Anterior cingulate cortex (tissue), 58 donors: ENCODE results near the gene ANTXR2.
"Not testable (repeated sequence)": the region's sequence is repeated elsewhere in the genome, so short reads cannot be mapped to it uniquely, and the experiment has no call there.

Experiments
- DNase-seq, 58 donors: peaks; one replicate each; lab custom pipeline; 2025; lab: John Stamatoyannopoulos, UW

The ANTXR2 gene

DNA sequence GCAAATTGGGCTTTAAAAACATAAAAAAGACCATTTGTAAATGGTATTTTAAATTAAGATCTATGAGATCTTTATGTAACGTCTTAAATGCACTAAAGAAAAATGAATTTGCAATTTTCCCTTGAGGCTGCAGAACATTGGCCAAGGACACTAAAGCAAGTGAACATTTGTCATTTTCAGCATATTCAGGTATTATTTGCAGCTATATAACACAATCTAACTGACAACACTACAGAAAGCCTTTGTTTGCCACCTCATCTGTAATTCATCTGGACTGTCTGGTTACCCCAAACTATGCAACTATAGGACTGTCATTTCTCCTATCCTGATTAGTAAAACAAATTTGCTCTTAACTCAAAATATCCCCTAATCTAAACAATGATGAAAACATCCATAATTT is 74.8 kb downstream of the ANTXR2 start:
- DNase-seq, result no peak

DNA sequence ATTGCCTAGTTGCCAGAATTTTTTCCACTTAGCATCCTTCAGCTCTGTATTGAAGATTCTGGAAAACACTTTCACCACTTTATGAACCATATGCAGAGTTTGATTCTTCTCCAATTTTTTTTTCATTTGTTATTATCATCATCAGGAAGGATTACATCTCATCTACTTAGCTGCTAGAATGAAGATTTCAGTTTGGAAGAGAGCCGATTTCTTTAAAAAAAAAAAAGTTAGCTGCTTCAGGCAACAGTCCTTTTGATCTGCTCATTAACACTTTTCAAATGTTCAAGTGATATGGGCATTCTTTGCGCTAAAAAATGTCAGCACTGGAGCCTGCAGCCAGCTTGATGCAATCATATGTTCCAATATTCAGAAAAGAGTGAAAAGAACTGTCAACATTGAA is 76.2 kb downstream of the ANTXR2 start:
- DNase-seq, result peak in 1 of 58 donors; percentile 3

DNA sequence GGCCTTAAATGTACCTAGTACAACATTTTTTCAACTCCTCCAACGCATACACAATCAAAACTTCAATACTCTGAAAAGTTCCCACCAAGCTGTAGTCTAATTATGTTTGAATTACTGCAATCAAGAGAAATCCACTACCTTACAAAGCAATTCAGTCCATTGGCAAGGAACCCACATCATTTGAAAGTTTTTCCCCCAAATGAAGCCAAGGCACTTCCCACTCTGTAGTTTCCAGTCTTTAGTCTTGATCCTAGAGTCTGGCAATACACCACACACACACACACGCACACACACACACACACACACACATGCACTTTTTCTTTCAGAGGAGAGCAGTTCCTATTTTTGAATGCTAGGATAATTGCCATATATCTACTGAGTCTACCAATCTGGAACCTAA is 79.6 kb downstream of the ANTXR2 start:
- peak in 2 of 58 donors; percentile 0 to 1 for DNase-seq

DNA sequence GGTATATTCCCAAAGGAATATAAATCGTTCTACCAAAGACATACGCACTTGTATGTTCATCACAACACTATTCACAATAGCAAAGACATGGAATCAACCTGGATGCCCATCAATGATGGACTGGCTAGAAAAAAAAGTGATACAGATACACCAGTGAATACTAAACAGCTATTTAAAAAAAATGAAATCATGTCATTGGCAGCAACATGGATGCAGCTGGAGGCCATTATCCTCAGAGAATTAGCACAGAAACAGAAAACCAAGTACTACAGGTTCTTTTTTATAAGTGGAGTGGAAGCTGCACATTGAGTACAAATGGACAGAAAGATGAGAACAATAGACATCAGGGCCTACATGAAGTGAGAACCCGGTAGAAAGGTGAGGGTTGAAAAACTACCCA is 81.4 kb downstream of the ANTXR2 start:
- DNase-seq, result no peak

DNA sequence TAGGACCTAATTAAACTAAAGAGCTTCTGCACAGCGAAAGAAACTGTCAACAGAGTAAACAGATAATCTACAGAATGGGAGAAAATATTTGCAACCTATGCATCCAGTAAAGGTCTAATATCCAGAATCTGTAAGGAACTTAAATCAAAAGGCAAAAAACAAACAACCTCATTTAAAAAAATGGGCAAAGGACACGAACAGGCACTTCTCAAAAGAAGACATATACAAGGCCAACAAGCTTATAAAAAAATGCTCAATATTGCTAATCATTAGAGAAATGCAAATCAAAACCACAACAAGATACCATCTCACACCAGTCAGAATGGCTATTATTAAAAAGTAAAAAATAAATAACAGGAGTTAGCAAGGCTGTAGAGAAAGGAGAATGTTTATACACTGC is 81.9 kb downstream of the ANTXR2 start:
- DNase-seq, result not testable (repeated sequence)

DNA sequence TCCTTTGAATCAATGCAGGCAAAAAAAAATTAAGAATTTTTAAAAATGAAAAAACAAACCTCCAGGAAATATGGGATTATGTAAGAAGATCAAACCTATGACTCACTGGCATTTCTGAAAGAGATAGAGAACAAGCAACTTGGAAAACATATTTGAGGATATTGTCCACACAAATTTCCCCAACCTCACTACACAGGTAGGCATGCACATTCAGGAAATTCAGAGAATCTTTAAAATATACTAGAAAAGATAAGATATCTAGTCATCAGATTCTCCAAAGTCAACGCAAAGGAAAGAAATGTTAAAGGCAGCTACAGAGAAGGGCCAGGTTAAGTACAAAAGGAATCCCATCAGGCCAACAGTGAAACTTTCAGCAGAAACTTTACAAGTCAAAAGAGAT is 85.6 kb downstream of the ANTXR2 start:
- no peak for DNase-seq

DNA sequence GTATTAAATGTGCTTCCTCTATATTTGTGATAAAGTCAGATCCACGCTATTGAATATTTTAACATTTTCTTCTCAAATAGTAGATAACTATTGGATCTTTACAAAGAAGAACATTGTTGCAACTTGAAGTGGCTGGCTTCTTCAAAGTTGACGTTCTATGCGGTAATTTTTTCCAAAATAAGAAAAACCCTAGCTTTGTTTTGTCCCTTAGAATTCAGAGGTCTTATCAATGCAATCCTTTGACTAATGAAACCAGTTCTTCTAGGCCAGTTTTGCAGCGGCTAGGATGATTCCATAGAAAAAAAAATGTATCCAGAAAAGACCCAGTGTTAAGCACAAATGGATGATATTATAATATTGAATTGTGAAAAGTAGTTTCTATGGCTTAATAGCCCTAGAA is 89.6 kb downstream of the ANTXR2 start:
- DNase-seq, result no peak

DNA sequence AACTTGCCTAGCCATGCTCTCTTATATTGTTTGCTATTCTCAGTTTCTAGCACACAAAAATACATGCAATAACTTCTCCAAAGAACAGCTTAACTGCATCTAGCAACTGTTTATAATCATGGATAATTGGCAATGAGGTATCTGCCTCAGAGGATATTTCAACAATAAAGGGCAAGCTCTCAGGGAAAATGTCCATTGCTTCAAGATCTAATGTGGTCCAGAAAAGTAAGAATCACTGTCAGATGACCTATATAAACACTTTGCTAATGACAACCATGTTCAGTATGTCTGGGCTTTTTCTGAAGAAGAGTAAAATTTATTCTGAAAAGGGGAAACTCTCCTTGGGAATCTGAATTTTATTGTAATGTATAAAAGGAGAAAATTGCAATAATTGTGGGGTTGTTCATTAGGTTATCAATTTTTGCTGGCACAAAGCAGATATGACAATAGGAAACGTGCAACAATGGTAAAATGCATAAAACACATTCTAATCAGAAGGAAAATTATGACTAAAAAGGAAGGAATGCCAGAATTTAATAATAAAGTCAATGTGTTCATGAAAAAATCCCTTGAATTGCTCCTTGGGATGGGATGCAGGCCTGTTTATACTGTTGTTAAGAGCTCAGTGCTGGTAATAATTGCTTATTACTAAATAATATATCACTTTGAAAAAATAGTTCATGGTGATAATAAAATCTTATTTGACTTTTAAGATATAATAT is 90.3 kb downstream of the ANTXR2 start:
- no peak for DNase-seq

DNA sequence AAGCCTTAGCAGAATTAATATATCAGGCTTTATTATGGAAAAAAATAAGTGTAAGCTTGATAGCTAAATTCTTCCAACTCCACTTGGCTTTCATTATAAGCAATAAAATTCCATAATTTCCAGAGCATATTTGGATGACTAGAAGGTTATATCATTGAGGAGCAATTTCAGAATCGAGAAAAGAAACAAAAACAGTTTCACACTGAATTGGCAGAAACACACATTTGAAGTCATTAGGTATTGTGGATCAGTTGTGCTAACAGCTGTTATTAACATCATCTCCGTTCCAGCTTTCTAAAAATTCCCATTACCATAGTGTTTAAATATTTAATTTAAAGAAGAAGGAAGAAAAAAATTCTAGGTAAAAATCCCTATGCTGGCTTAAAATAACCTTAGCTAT is 92.6 kb downstream of the ANTXR2 start:
- no peak for DNase-seq

DNA sequence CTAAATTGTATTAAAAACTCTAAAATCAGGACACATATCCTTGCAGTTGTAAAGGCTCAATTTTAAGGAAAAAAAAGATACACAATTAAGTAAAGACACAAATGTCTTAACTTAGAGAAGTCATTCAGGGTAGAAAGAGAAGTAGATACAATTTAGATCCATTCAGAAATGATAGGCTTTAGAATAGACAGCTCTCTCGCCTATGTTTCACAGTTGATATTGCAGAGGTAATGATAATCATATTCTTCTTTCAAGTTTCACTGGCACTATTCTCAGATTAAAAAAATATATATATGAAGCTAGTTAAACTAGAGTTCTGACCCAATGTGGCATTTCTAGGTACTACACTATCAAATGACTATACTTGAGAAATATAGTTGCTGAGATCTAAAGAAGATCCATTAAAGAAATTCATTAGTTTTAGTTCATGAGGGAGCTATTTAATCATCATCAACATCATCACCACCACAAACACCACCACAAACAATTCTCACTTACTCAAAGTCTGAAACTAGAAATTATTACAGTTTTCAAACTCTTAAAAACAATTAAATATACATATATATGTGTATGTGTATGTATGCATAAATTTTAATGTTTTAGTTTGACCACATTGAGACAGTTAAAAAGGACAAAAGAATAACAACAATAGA is 93.1 kb downstream of the ANTXR2 start:
- DNase-seq, result no peak

DNA sequence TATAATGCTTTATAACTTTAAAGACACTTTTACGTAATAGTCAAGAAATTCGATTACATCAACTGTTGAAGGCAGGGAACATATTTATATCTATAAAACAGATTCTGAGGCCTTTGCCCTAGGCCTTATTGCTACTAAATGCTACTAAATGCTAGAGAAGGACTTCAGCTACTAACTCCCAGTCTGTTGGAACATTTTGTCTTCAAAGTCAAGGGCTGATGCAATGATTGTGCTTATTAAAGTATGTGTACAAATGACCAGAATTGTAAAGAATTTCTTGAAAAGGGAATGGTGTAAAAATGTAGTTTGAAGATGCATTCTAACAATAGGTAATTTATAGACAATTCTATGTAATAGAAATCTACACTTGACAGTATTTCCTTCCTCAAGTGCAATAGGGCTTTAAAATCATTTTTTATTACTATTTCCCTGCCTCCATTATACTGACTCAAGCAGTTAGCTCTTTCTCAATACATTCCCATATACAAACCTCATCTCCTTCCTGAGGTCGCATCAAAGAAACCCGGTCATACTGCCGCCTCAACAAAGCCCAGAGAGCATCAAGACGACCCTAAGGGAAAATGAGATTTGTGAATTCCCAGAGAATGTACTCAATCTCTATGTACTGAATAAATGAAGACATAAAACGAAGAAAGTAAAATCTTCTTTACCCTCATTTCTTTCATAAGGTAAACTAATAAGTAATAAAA is 95.7 kb downstream of the ANTXR2 start:
- DNase-seq, result no peak

DNA sequence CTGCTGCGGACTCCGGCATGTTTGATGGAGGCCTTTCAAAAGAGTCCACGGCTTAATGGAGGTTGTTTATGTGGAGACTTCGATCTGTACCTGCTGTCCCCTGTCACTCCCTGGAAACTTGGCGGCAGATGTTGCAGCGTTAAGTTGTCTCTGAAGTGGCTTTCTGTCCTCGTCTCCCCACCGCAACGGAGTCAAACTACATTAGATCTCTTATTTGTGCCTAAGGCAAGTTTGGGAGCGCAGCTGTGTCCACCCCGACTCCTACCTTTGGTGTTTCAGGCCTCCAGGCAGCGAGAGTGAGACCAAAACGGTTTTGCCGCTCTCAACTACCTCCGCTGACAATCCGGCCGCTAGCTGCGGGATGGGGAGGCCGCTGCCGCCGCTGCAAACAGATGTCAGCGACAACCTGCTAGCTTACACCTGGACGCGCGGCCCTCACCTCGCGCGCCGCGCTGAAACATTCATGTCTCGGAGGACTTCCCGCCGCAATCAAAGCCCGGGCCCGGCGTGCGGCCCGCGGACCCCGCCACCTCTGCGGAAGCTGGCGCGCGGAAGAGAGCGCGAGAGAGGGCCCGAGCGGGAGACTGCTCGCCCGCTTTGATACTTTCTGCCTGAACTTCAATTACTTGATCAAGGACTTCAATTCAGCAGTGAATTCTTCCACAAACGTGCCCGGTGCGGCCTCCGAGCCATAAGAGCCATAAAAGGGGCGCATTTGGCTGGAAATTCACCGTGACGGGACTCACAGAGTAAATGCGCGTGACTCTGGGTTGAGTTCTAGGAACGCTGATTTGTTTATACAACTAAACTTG is 108.4 kb downstream of the ANTXR2 start:
- DNase-seq, result peak in 21 of 58 donors; percentile 0 to 62 (median 11)

DNA sequence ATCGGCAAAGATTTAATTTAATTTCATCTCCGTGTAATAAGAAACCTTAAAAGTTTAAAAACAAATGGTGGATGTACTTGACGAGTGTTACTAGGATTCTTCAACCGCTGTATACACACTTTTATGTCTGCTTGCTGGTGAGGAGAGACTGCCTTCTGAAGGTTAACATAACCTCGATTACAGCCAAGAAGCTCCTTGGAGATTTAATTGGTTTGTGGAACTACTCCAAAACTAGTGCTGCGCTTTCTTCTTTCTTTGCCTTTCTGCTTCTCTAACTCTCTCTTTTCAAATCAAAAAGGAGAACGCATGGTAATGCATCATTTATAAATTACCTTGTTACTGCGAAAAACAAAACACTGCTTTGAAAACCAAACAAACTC is 109.0 kb downstream of the ANTXR2 start:
- peak in 2 of 58 donors; percentile 9 to 62 for DNase-seq

DNA sequence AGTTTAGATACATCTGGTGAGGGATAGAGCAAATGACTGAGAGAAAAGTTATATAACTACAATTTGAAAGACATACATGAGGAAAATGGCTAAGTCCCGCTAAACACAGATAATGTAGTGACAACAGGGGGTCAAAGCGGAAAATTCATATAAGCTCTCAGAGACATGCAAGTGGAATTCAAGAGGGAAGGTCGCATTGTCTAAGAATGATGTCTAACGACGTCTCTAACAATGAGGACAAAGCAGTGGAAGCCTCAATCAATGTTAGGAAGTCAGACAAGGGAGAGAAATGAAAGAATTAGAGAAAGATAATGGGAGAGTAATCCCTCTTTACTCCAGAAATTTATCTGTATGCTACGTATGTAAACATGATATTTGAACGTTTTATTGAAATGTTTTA is 113.4 kb downstream of the ANTXR2 start:
- DNase-seq, result no peak

DNA sequence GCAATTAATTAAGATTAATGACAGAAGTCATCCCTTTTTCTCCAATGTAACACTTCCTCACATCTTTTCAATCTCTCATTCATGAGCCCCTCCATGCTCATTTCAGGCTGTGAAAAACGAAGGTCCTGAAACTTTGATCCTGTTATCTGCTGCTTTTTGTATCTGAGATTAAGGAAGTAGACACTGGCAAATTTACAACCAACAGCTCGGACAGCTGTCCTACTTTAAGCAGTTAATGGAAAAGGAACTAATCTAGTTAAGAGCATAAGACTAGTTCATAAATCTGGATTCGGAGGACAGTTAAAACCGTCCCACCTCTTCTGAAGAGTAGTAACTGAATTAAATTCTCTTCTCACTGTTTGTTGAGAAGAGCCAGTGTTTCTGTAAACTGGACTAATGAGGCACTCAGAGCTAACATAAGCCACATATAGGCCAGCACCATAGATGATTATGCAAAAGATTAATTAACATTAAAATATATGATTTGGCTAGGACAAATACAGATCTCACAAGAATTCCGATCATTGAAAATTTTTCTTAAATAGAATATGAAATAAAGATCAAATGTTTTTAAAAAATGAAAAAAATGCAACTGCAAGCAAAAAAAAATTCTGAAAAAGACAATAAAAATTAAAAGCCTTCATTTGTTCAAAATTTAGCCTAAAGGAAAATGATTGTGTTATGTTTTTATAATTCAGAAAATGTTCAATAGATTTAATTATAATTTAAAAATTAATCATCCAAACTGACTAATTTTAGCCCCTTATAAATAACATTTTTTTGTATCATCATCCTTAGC is 114.4 kb downstream of the ANTXR2 start:
- no peak for DNase-seq

DNA sequence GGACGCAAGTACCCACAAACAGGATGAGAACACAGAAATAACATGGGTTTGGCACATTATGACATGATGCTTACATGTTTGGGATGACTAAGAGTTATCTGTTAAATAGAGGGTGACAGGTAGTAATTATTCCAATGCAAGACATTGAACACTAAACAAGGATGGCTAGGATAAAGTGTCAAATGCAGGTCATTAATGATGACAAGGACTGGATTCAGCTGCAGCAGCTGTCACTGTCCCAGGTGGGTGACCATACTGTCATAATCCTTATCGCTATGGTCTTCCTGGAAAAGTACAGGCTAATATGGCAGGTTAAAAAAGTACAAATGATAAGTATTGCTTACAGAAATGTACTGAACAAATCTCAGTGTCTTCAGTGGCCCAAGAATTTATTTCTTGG is 123.9 kb downstream of the ANTXR2 start:
- no peak for DNase-seq

DNA sequence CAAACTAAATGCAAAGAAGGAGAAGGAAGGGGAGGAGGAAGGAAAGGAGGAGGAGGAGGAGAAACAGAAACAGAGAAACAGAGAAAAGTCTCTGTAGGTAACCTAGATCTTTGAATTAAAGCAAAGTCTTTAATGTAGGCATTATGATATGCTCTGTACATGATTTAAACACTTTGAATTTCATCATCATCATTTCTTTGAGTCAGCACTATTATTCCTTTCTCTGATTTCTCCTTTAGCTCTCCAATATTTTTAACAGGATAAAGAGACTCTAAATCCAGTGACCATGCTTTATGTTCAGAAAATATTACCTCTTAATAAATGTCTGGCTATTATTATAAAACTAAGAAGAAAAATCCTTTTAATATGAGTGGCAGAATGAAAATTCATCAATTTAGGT is 124.3 kb downstream of the ANTXR2 start:
- no peak for DNase-seq

DNA sequence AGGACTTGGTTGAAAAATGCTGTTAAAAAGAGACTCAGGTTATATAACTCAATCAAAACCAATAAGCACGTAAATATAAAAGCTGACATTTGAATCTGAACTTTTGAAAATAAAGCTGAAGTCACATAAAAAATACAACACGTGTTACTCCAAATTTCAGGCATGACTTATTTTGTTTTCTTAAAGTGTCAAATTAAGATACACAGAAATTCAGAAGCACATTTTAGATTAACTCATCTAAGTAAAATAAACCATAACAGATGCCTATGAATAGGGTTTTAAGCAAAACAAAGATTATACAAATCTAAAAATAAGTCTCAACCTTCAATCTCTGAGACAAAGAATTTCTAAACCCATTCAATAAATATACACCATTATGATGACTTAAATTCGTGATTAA is 124.8 kb downstream of the ANTXR2 start:
- no peak for DNase-seq

DNA sequence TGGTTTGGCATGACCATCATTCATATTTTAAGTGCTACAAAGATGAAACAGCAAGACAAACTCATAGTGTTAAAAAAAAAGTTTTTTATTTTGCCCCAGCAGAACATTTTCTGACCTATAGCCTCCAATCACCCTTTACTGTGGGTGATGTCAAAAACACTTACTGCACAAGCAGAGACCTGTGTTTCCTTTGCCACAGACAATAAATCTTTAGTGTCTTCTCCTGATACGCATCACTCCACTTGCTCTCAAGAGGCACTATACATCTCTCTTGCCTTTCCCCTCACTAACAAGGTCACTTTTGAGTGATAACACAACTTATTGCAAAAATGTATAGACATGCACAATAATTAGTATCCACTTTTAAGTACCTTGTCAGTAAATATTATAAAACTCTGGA is 125.6 kb downstream of the ANTXR2 start:
- DNase-seq, result no peak

DNA sequence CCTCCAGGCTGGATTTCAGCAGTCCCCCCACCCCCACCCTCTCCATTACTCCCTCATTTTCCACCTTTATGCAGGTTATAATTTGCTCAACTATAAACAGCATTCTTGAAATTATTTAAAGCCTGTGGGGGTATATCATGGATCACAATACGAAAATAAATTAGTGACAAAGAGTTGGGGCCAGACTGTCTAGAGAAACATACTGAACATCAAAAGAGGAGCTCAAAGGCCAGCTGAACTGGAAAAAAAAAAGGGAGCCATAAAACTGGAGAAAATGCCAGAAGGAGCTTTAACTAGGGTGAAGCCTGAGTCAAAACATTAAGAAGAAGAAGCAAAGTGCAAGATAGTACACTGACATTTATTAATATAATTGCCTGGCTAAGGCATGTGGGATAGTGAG is 137.8 kb downstream of the ANTXR2 start:
- no peak for DNase-seq
